D721Med (cell line): ENCODE results near the gene WDR12.
"Not testable (repeated sequence)": the region's sequence is repeated elsewhere in the genome, so short reads cannot be mapped to it uniquely, and the experiment has no call there.

Source experiments
- DNase-seq: peaks from one replicate; pipeline ENCODE4 v3.0.0; 2011; ENCODE audit warnings: low spot score; ENCODE audit not compliant: insufficient read length
- FAIRE-seq: peaks from 2 replicates; lab custom pipeline; 2011; peaks lifted over from hg19 to GRCh38; lab: Jason Lieb, UNC
- CTCF ChIP-seq: IDR thresholded peaks from 2 replicates; pipeline ENCODE4 v1.5.1; 2012; ENCODE audit warnings: mild to moderate bottlenecking, control low read depth; ENCODE audit not compliant: insufficient read depth; ENCODE audit errors: missing control alignments

The WDR12 gene

GRCh38 chr2:202881570-202881969, 29.9 kb downstream of the WDR12 start:
- no peak for FAIRE-seq
- no peak for DNase-seq
- TF ChIP-seq CTCF = no peak

GRCh38 chr2:202877699-202878098, 33.8 kb downstream of the WDR12 start:
- DNase-seq (no peak), FAIRE-seq (no peak)
- TF ChIP-seq CTCF = no peak

GRCh38 chr2:202871300-202872141, 40.0 kb downstream of the WDR12 start, which contains the start of gene ICA1L:
Gene ICA1L (minus strand): TSS chr2:202871766. CDS start chr2:202829009, 42,757 bp downstream.
- no peak for FAIRE-seq
- peak; percentile 36 for DNase-seq
- no peak for TF ChIP-seq CTCF

GRCh38 chr2:202870431-202871299, 40.8 kb downstream of the WDR12 start:
- DNase-seq (no peak), FAIRE-seq (no peak)
- peak; percentile 44 for TF ChIP-seq CTCF

GRCh38 chr2:202861987-202862386, 49.5 kb downstream of the WDR12 start:
- TF ChIP-seq CTCF = no peak
- FAIRE-seq (no peak), DNase-seq (no peak)

- TF ChIP-seq CTCF = no peak
- FAIRE-seq = no peak
- no peak for DNase-seq
Observed at GRCh38 chr2:202858601-202859000, 52.9 kb downstream of the WDR12 start.

GRCh38 chr2:202849343-202849742, 62.1 kb downstream of the WDR12 start:
- DNase-seq, FAIRE-seq: not testable (repeated sequence)
